Parathyroid adenoma (tissue), 2 donors: ENCODE results near the gene PSEN1.

Experiments
- H2AFZ ChIP-seq: fragments of 300-600 bp; sonication (generic); one replicate; pipeline ENCODE4 v1.7.0; 2017; ENCODE audit warnings: antibody characterized with exemption, mild to moderate bottlenecking
- H3K27ac ChIP-seq: fragments of 300-600 bp; sonication (generic); one replicate; pipeline ENCODE4 v1.7.0; 2017
- H3K27me3 ChIP-seq: fragments of 300-600 bp; sonication (generic); one replicate; pipeline ENCODE4 v1.7.0; 2017; ENCODE audit warnings: low read length; ENCODE audit not compliant: control insufficient read depth, insufficient read depth
- H3K36me3 ChIP-seq: fragments of 300-600 bp; sonication (generic); one replicate; pipeline ENCODE4 v1.7.0; 2017; ENCODE audit warnings: low read length; ENCODE audit not compliant: control insufficient read depth, insufficient read depth
- H3K4me1 ChIP-seq: fragments of 300-600 bp; sonication (generic); one replicate; pipeline ENCODE4 v1.7.0; 2017; ENCODE audit warnings: control low read depth
- H3K4me2 ChIP-seq: fragments of 300-600 bp; sonication (generic); one replicate; pipeline ENCODE4 v1.7.0; 2017; ENCODE audit warnings: low read length
- H3K4me3 ChIP-seq: fragments of 300-600 bp; sonication (generic); one replicate; pipeline ENCODE4 v1.7.0; 2017; ENCODE audit warnings: low read depth, low read length
- H3K79me2 ChIP-seq: fragments of 300-600 bp; sonication (generic); one replicate; pipeline ENCODE4 v1.7.0; 2017; ENCODE audit warnings: control low read depth
- H3K9ac ChIP-seq: fragments of 300-600 bp; sonication (generic); one replicate; pipeline ENCODE4 v1.7.0; 2017; ENCODE audit warnings: mild to moderate bottlenecking
- H3K9me3 ChIP-seq: fragments of 300-600 bp; sonication (generic); one replicate; pipeline ENCODE4 v1.7.0; 2017; ENCODE audit warnings: low read length; ENCODE audit not compliant: control insufficient read depth
- TF ChIP-seq, protein P1 (sequence below): fragments of 300-600 bp; sonication (generic); IDR thresholded peaks from one replicate; pipeline ENCODE4 v1.7.0; 2017; ENCODE audit warnings: antibody characterized with exemption, mild to moderate bottlenecking
- donor health status: primary hyperparathyroidism.

The PSEN1 gene

DNA sequence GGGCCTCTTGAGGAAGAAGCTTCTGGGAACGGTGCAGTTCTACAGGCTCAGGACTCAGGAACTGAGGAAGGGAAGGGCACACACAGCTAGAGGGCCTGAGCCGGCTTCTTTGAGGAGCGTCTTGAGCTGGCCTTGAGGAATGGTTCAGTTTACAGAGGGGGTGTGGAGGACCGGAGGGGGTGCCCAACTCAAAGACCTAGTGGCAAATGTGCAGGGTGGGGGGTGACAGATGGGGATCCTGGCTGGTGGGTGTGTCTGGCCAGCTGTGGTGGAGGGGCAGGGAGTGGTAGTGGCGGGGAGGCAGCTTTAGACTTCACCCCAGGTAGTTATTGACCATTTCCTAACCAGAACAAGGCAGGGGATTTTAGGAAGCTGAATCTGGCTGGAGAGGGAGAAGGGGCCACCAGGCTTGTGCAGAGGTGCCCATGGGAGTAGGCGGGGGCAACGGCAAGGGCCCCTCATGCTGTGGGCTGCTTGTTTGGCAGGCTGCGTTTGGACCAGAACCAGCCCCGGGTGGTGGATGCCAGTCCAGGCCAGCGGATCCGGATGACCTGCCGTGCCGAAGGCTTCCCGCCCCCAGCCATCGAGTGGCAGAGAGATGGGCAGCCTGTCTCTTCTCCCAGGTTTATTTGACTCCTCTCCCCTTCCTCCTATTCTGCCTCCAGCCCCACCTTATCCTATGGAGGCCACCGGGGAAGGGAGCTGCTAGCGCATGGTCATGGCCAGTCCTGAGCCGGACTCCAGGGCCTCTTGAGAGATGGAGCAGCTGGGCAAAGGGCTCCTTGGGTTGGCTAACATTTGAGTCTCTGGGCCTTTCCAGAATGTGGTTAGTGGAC, 128.8 kb downstream of the PSEN1 start:
- H3K79me2 ChIP-seq: no peaks in the 10 kb centered on the region
- no peaks in the 10 kb centered on the region for H3K36me3 ChIP-seq
- no peaks in the 10 kb centered on the region for H3K27me3 ChIP-seq
- H3K4me3 ChIP-seq: no peak overlapping the region
- H3K9me3 ChIP-seq: no peaks in the 10 kb centered on the region
- no peak overlapping the region for H2AFZ ChIP-seq
- no peak overlapping the region for H3K9ac ChIP-seq
- no peak overlapping the region for H3K27ac ChIP-seq
- TF ChIP-seq, protein P1, sequence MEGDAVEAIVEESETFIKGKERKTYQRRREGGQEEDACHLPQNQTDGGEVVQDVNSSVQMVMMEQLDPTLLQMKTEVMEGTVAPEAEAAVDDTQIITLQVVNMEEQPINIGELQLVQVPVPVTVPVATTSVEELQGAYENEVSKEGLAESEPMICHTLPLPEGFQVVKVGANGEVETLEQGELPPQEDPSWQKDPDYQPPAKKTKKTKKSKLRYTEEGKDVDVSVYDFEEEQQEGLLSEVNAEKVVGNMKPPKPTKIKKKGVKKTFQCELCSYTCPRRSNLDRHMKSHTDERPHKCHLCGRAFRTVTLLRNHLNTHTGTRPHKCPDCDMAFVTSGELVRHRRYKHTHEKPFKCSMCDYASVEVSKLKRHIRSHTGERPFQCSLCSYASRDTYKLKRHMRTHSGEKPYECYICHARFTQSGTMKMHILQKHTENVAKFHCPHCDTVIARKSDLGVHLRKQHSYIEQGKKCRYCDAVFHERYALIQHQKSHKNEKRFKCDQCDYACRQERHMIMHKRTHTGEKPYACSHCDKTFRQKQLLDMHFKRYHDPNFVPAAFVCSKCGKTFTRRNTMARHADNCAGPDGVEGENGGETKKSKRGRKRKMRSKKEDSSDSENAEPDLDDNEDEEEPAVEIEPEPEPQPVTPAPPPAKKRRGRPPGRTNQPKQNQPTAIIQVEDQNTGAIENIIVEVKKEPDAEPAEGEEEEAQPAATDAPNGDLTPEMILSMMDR: no peak
- H3K4me1 ChIP-seq: peaks cover 4% of the 10 kb centered on the region
- H3K4me2 ChIP-seq: no peak overlapping the region

DNA sequence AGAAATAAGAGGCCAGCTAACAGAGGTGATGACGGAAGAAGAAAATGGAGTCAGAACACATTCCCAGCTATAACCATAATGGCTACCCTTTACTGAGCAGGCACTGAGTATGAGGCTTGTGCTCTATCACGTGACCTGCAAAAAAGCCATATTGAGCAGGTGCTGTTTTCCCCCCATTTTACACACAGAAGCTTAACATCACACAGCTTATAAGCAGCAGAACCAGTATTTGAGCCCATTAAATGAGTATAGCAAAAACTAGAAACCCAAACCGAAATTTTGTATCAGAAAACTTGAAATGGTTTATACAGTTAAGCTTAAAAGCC, 129.4 kb downstream of the PSEN1 start:
- H3K36me3 ChIP-seq: no peaks in the 10 kb centered on the region
- no peaks in the 10 kb centered on the region for H3K9me3 ChIP-seq
- H3K79me2 ChIP-seq: no peaks in the 10 kb centered on the region
- TF ChIP-seq, protein P1: no peak
- peaks cover 4% of the 10 kb centered on the region for H3K4me1 ChIP-seq
- H3K9ac ChIP-seq: no peak overlapping the region
- no peaks in the 10 kb centered on the region for H3K27me3 ChIP-seq
- no peak overlapping the region for H2AFZ ChIP-seq
- no peak overlapping the region for H3K27ac ChIP-seq
- no peak overlapping the region for H3K4me2 ChIP-seq
- H3K4me3 ChIP-seq: no peak overlapping the region

DNA sequence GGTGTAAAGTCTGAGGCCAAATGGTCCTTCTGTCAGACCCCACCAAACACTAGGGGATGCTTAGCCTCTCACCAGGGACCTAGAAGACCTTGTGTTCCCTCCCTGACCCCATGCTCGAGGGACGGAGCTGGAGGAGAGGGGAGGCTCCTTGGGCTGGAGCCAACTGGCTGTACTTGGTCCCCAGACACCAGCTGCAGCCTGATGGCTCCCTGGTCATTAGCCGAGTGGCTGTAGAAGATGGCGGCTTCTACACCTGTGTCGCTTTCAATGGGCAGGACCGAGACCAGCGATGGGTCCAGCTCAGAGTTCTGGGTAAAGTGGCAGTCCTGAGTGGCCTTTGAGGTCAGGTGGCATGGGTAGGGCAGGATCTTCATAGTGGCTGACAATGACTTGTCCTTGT, 130.0 kb downstream of the PSEN1 start:
- TF ChIP-seq, protein P1: no peak
- H3K79me2 ChIP-seq: no peaks in the 10 kb centered on the region
- peaks cover 4% of the 10 kb centered on the region for H3K4me1 ChIP-seq
- no peak overlapping the region for H3K4me2 ChIP-seq
- H3K27ac ChIP-seq: no peak overlapping the region
- no peak overlapping the region for H2AFZ ChIP-seq
- H3K27me3 ChIP-seq: no peaks in the 10 kb centered on the region
- no peaks in the 10 kb centered on the region for H3K9me3 ChIP-seq
- H3K36me3 ChIP-seq: no peaks in the 10 kb centered on the region
- H3K4me3 ChIP-seq: no peak overlapping the region
- H3K9ac ChIP-seq: no peak overlapping the region

DNA sequence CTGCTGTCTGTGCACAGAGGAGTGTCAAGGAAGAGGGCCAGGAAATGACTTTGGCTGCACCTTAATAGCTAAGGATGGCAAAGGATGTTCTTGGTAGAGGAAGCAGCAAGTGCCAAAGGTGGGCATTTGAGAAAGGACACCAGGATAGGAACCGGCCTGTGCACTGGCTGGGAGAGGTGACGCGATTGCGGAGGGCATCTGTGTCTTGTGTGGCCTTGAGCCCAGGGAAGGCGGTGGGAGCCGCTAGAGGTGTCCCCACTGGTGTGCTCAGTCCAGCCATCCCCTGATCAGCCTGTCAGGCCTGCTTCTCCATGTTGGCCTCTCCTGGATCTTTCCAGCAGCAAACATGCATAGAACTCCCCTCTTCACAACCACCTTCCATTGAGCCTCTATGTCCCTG, 131.2 kb downstream of the PSEN1 start:
- Histone ChIP-seq H3K27me3 (no peaks in the 10 kb centered on the region), H3K9me3 (no peaks in the 10 kb centered on the region), H3K4me2 (no peak overlapping the region), H3K27ac (no peak overlapping the region), H3K4me3 (no peak overlapping the region), H2AFZ (no peak overlapping the region), H3K79me2 (no peaks in the 10 kb centered on the region), H3K9ac (no peak overlapping the region), H3K4me1 (peaks cover 4% of the 10 kb centered on the region), H3K36me3 (no peaks in the 10 kb centered on the region)
- TF ChIP-seq, protein P1: no peak
